HEK293 (cell line): ENCODE data around the gene DCC.

Experiments used
- CTCF ChIP-seq: fragments of 450-650 bp; formaldehyde crosslinking; IDR thresholded peaks from 2 replicates; pipeline ENCODE4 v1.5.1; 2016; ENCODE audit warnings: missing biosample characterization, missing genetic modification characterization
- ZNF157 ChIP-seq: fragments of 450-650 bp; formaldehyde crosslinking; IDR thresholded peaks from 2 replicates; pipeline ENCODE4 v1.5.1; 2016; ENCODE audit warnings: missing biosample characterization, missing genetic modification characterization
- ZNF184 ChIP-seq: fragments of 450-650 bp; IDR thresholded peaks from 2 replicates; pipeline ENCODE4 v1.5.1; 2018; ENCODE audit warnings: missing biosample characterization, mild to moderate bottlenecking, missing genetic modification characterization
- ZNF239 ChIP-seq: fragments of 450-650 bp; formaldehyde crosslinking; IDR thresholded peaks from 2 replicates; pipeline ENCODE4 v1.5.1; 2016; ENCODE audit warnings: missing biosample characterization, missing genetic modification characterization
- ZNF292 ChIP-seq: fragments of 450-650 bp; formaldehyde crosslinking; IDR thresholded peaks from 2 replicates; pipeline ENCODE4 v1.5.1; 2016; ENCODE audit warnings: low read depth, missing biosample characterization, missing genetic modification characterization, borderline replicate concordance
- ZNF394 ChIP-seq: fragments of 450-650 bp; formaldehyde crosslinking; IDR thresholded peaks from 2 replicates; pipeline ENCODE4 v1.5.1; 2016; ENCODE audit warnings: missing biosample characterization, missing genetic modification characterization, mild to moderate bottlenecking, moderate library complexity, borderline replicate concordance
- ZNF513 ChIP-seq: fragments of 450-650 bp; IDR thresholded peaks from 2 replicates; pipeline ENCODE4 v1.5.1; 2018; ENCODE audit warnings: missing biosample characterization, missing genetic modification characterization

- TF ChIP-seq CTCF (no peak), ZNF292 (tag by site-specific recombination) (no peak), ZNF513 (tag by site-specific recombination) (no peak), ZNF184 (no peak), ZNF157 (tag by site-specific recombination) (no peak), ZNF394 (tag by site-specific recombination) (no peak), ZNF239 (tag by site-specific recombination) (no peak)
These were observed 164.6 kb downstream of the DCC start for GRCh38 chr18:52504589-52504988.
